Stimulated activated CD8-positive, alpha-beta memory T cell treated with anti-CD3 and anti-CD28 coated beads, Interleukin-4, amount 100 ng/mL, for 1 hour (primary cell): ENCODE results near the gene JMJD7.

Experiments
- DNase-seq, 2 donors: peaks; one replicate each; pipeline ENCODE4 v3.0.0-alpha.2; 2020; ENCODE audit warnings: low read depth in 2 of 2, low spot score in 1 of 2

Gene JMJD7

GRCh38 chr15:41842229-41842628 lies 14.3 kb downstream of the JMJD7 start:
- no peak for DNase-seq

GRCh38 chr15:41843571-41843970 lies 15.7 kb downstream of the JMJD7 start:
- no peak for DNase-seq

GRCh38 chr15:41844814-41845213 lies 16.9 kb downstream of the JMJD7 start:
- DNase-seq: no peak

DNA sequence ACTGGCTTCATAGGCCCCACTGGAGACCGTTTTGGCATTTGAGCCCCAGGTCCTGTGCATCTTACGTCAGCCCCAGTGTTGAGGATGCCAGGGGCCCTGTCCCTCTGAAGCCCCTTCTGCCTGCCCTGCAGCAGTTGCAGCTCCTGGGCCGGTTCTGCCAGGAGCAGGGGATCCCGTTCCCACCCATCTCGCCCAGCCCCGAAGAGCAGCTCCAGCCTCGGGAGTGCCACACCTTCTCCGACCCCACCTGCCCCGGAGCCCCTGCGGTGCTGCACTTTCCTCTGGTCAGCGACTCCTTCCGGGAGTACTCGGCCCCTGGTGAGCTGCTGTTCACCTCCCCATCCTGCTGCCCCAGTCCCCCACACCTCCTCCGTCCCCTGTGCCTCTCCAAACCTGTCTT lies 19.3 kb downstream of the JMJD7 start:
- no peak for DNase-seq

DNA sequence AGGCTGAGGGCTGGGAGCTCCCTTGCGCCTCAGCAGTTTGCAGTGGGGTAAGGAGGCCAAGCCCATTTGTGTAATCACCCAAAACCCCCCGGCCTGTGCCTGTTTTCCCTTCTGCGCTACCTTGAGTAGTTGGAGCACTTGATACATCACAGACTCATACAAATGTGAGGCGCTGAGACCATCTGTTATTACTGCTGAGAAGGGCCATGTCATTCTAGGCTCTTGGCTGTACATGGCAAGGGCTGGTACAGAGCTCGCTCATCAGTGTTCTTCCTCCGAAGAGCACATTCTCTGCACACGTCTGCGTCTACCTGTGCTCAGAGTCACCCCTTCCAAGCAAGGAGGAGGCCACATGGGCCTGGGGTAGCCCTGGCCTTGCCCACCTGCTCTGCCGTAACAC lies 20.1 kb downstream of the JMJD7 start:
- DNase-seq: no peak

DNA sequence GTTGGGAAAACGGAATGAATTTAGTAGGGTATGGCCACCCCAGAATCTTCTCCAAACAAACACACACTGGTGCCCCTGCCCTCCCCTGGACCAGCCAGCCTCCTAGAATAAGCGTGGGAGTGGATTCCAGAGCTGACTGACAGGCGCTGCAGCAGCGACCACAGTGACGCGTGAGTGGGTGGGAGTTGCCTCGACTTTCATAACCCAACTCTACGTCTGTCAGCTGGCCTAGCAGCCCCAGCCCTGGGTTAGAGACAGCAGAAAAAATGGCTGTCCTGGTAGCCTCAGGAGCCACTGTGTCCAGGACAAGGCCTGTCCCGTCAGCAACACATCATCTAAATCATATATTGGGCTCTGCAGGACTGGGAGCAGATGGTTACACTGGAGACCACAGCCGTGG lies 20.7 kb downstream of the JMJD7 start:
- no peak for DNase-seq

GRCh38 chr15:41849204-41849603 lies 21.3 kb downstream of the JMJD7 start:
- DNase-seq: no peak

- no peak for DNase-seq
These were observed 22.0 kb downstream of the JMJD7 start for GRCh38 chr15:41849861-41850260.

DNA sequence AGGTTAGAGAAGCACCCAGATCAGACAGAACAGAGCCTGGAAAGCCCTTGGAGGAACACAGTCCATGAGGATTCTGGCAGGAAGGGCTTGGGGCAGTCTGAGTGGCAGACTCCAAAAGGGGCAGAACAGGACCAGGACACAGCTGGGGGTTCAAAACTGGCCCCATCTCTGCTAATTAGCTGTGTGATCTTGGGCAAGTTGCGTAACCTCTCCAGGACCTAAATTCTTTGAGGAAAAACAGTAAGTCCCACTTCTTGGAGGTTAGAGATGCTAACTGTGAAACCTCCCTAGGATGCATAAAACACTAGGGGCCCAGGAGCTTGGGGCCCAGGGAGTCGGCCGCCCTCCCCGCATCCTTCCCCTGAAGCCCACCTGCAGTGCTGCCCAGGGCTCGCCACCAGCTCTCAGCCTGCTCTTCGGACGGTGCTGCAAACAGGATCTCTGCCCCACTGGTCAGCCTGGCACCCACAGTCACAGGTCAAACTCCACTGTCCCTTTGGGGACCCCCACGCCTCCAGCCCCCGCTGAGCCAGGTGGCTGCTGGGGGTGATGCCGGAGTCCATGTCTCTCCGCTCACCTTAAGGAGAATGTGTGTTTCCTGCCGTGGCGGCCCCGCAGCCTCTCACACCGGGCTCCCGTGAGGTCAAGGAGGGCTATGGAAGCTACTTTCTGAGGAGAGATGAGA lies 22.7 kb downstream of the JMJD7 start:
- DNase-seq: no peak

- no peak for DNase-seq
These were observed 23.3 kb downstream of the JMJD7 start for GRCh38 chr15:41851167-41851523.

DNA sequence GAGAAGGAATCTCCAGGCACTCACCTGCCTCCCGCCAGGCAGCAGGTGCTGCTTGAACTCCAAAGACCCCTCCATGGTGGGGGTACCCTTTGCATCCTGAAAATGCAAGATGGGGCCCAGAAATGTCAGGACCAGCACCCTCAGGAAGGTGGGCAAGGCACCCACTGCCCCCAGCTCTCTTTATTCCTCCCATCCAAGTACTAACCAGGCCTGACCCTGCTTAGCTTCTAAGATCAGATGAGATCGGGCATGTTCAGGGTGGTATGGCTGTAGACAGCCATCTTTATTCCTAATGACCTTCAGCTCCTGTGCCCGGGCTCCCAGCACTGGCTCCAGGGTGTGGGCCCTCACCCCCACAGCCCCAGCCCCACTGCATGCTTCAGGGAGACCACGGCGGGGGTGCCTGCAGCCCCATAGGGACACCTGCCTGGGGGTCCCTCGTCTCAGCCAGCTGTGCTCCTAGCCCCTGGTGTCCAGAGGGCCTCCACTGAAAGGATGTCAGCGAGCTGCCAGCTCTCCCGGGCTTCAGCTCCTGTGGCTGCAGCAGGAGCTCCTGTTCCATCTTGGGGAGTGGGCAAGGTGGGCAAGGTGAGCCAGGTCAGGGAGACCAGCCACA lies 24.0 kb downstream of the JMJD7 start:
- no peak for DNase-seq

GRCh38 chr15:41852736-41853590 lies 25.1 kb downstream of the JMJD7 start:
- no peak for DNase-seq

GRCh38 chr15:41853831-41854230 lies 25.9 kb downstream of the JMJD7 start:
- DNase-seq: no peak

DNA sequence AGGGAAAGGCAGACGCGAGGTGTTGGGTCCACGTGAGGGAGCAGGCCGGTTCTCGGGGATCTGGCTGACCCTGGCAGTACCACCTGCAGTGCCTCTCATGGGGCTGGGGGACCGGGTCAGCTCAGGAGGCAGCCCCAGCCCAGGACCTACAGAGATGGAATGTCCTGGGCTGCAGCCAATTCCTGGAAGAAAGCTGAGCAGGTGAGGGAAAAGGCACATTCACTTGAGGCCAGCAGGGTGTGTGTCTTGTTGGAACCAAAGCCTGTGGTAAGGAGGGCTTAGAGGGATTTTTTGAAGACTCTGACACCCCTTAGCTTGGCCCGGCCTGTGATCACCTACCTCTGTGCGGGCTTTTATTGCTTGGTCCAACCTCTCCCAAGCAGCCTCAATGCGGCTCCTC lies 26.6 kb downstream of the JMJD7 start:
- no peak for DNase-seq

DNA sequence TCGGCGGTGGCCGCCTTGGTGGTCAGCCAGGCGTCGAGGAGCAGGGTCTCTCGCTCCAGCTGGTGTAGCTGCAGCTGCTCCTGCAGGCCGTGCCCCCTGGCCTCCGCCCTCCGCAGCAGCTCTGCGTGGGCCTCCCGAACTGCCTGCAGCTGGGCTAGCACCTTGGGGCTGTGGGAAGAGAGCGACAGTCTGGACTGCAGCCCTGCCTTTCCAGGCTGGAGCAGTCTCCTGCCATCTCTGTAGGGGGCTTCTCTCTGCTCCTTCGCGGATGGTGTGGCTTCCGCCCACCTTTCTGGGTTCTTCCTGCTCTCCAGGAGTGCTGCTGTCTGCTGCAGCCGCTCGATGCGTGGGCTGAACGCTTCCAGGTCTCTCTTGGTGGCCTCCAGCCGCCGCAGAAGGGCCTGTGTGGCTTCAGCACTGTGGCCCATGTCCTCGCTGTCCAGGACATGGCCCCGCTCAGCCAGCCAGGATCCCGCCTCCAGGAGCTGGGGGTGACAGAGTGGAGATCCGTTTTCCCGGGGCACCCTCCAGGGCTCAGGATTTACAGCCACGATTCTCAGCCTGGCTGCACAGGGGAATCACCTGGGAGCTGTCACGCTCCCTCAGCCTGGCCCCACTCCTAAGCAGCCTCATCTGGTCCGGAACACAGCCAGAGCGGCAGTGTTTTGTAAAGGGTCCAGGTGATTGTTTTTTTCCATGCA lies 27.5 kb downstream of the JMJD7 start:
- DNase-seq: no peak

GRCh38 chr15:41856262-41856661 lies 28.4 kb downstream of the JMJD7 start:
- DNase-seq: no peak

DNA sequence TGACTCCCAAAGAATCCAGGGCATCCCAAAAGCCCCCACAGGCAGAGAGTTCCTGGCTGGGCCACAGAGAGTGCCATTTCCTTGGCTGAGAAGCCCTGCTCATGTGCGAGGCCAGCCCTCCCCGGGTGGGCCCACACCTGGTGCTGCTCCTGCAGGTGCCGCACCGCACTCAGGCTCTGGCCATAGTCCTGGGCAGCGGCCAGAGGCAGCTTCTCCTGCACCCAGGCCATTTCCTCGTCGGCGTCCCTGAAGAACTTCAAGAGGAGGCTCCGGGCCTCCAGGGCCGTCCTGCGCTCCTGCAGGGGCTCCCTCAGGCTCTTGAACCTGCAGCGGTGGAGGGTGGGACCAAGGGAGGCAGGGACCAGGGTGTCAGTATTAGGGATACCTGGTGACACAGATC lies 28.8 kb downstream of the JMJD7 start:
- DNase-seq: no peak

DNA sequence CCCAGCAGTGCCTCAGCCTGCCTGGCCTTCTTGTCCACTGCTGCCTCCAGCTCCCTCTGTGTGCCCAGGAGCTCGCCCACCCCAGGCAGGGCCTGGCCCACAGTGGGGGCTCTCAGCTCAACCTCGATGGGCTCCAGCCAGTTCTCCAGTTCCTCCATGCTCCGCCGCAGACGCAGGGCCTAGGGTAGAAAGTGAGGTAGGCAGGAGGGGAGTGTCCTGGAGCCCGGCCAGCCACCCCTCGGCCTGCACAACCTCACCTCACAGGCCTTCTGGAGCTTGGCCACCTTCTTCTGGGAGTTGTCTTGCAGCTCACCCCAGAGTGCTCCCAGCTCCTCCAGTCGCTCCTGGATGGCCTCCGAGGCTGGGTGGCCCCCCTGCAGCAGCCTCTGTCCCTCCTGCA lies 29.4 kb downstream of the JMJD7 start:
- no peak for DNase-seq

DNA sequence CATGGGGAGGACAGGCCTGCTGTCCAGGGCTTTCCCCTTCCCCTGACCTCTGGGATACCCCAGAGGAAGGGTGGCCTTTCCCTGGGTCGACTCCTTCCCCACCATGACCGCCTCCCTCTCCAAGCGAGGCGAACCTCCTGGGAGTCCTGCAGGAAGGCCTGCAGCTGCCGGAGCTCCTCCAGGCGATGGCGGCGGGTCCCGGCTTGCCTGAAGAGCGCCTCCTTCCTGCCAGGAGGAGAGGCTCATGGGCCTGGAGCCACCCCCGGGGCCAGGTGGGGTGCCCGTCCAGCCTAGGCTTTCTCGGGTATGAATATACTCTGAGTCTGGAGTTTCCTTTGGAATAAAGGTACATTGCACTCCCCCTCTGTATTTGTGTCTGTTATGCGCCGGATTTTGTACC lies 30.9 kb downstream of the JMJD7 start:
- no peak for DNase-seq

DNA sequence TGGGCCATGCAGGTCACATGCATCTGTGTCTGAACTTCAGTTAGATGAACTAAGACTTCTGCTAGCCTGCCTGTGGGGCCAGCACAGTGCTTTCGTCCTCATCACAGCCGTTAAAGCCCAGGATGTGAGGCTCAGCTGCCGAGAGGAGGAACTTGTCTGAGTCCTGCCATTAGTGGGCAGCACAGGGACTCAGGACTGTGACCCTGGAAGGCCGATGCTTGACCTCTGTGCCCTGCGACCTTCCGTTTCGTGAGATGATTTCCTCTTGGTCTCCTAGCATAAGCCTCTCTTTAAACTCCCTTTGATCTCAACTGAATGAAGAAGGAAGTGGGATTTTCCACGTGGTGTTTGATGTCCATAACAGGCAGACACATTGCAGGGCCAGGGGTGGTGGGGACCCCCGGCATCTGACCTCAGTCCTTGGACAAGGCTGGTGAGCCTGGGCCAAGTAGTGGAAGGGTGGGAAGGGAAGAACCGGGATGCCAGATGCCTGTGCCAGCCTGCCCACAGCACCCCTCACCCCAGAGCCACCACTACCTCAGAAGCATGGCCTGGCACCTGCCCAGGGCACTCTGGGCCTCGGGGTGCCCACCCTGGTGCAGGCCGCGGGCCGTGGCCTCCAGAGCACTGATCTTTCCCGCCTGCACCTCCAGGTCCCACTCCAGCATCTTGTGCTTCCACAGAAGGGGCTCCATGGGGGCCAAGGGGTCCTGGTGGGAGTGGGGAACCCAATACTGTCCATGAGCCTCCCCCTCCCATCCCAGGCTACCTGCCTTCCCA lies 32.3 kb downstream of the JMJD7 start:
- DNase-seq: no peak

DNA sequence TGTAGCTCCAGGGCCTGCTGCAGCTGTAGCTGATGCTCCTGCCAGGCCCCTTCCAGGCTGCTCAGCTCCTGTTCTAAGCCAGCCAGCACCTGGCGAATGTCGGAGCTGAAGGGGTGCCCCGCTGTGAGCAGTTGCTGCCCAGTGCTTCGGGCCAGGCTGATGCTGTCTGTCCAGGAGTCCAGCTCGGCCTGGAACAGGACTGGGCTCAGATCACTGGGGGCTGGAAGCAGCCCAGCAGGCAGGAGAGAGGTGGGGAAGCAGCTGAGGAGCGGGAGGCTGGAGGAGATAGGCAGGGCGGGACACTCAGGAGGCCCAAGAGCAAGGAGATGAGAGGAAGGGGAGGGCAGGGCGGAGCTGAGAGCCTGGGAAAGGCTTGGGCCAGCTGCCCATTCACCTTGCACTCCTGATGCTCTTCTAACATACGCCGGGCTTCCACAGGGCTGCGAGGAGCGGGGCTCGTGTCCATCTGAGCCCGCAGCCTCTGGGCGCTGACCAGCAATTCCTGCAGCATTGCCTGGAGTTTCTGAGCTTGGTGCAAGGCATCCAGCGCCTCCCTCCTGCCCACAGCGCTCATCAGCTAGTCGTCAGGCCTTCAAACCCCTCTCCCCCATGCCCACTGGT lies 34.0 kb downstream of the JMJD7 start:
- DNase-seq: no peak
